PC-9 (cell line): Measurements from ENCODE around the gene HDAC7. TPM values are rescaled to one million over a fixed set of nuclear protein-coding genes. Genes with fewer than 3 reads are reported as not detected.
A peak's percentile ranks its signal among the peaks of the same experiment; 100 is the strongest.

ENCODE experiments used
- BruUV-seq: library from RNA; stranded (reverse); fragments of 400-500 nt; replicated peaks from 2 replicates; lab custom pipeline; 2021; lab: Mats Ljungman, UMichigan
- CTCF ChIA-PET: fragments of 300-600 bp; sonication (Branson Sonifier 250); formaldehyde crosslinking; loops from one replicate; lab custom pipeline; 2022; ENCODE audit warnings: antibody characterized with exemption; lab: Charles Lee
- POLR2A ChIA-PET: fragments of 300-600 bp; sonication (Branson Sonifier 250); formaldehyde crosslinking; loops from one replicate; lab custom pipeline; 2022; ENCODE audit warnings: antibody characterized with exemption; ENCODE audit not compliant: unreplicated experiment; lab: Charles Lee
- DNase-seq, 2 experiments: peaks; one replicate each; pipeline versions ENCODE4 v3.0.0 to v3.0.0-alpha.2; 2015 to 2022; ENCODE audit warnings: mixed read lengths in 1 of 2
- H2AFZ ChIP-seq: fragments of 200-600 bp; sonication (generic); 2 replicates; pipeline ENCODE4 v1.8.1; 2017; ENCODE audit warnings: antibody characterized with exemption
- H3F3A ChIP-seq: fragments of 200-600 bp; sonication (generic); 2 replicates; pipeline ENCODE4 v1.8.1; 2017; ENCODE audit warnings: antibody characterized with exemption, mild to moderate bottlenecking, low read depth; ENCODE audit not compliant: insufficient read depth
- H3K27ac ChIP-seq: fragments of 200-600 bp; sonication (generic); 2 replicates; pipeline ENCODE4 v1.6.1; 2016; ENCODE audit warnings: mixed run types
- H3K27me3 ChIP-seq: fragments of 200-600 bp; sonication (generic); 2 replicates; pipeline ENCODE4 v1.6.1; 2016; ENCODE audit warnings: low read depth, mixed run types; ENCODE audit not compliant: insufficient read depth
- H3K36me3 ChIP-seq: fragments of 200-600 bp; sonication (generic); 2 replicates; pipeline ENCODE4 v1.6.1; 2016; ENCODE audit warnings: low read depth, mixed run types
- H3K4me1 ChIP-seq: fragments of 200-600 bp; sonication (generic); replicated peaks from 2 replicates; pipeline ENCODE4 v1.6.1; 2016; ENCODE audit warnings: mixed run types; ENCODE audit not compliant: insufficient read depth
- H3K4me2 ChIP-seq: fragments of 200-600 bp; sonication (generic); 2 replicates; pipeline ENCODE4 v1.6.1; 2017; ENCODE audit warnings: mixed run types
- H3K4me3 ChIP-seq: fragments of 200-600 bp; sonication (generic); 2 replicates; pipeline ENCODE4 v1.6.1; 2016; ENCODE audit warnings: mixed run types
- H3K79me2 ChIP-seq: fragments of 200-600 bp; sonication (generic); 2 replicates; pipeline ENCODE4 v1.6.1; 2017; ENCODE audit warnings: low read depth, mixed run types
- H3K9me2 ChIP-seq: fragments of 200-600 bp; sonication (generic); 2 replicates; pipeline ENCODE4 v1.8.1; 2017; ENCODE audit warnings: mild to moderate bottlenecking; ENCODE audit not compliant: insufficient read depth
- H3K9me3 ChIP-seq: fragments of 200-600 bp; sonication (generic); 2 replicates; pipeline ENCODE4 v1.8.1; 2016; ENCODE audit warnings: low read depth; ENCODE audit not compliant: insufficient read depth
- H4K20me1 ChIP-seq: fragments of 200-600 bp; sonication (generic); 2 replicates; pipeline ENCODE4 v1.8.1; 2017; ENCODE audit not compliant: insufficient read depth
- EZH2 ChIP-seq: fragments of 200-600 bp; sonication (generic); IDR thresholded peaks from 2 replicates; pipeline ENCODE4 v1.8.0; 2017; ENCODE audit warnings: antibody characterized with exemption, low read depth
- intact Hi-C: fragments of 100-400 bp; cut with micrococcal nuclease; formaldehyde crosslinking; loops from one replicate; pipeline ENCODE4 v1.10.0; 2022; ENCODE audit not compliant: unreplicated experiment
- total RNA-seq: library from RNA; stranded (reverse); gene quantifications from 2 replicates; pipeline ENCODE4 v1.2.3, GENCODE V29; 2021
- TF ChIP-seq, protein P1 (sequence below): fragments of 200-600 bp; sonication (generic); conservative IDR thresholded peaks from 2 replicates; pipeline ENCODE4 v1.6.1; 2017; ENCODE audit warnings: mixed run types, antibody characterized with exemption, mild to moderate bottlenecking, moderate library complexity

Gene HDAC7
- total RNA-seq, 1 experiment from 2014 or later: 106 TPM

DNA sequence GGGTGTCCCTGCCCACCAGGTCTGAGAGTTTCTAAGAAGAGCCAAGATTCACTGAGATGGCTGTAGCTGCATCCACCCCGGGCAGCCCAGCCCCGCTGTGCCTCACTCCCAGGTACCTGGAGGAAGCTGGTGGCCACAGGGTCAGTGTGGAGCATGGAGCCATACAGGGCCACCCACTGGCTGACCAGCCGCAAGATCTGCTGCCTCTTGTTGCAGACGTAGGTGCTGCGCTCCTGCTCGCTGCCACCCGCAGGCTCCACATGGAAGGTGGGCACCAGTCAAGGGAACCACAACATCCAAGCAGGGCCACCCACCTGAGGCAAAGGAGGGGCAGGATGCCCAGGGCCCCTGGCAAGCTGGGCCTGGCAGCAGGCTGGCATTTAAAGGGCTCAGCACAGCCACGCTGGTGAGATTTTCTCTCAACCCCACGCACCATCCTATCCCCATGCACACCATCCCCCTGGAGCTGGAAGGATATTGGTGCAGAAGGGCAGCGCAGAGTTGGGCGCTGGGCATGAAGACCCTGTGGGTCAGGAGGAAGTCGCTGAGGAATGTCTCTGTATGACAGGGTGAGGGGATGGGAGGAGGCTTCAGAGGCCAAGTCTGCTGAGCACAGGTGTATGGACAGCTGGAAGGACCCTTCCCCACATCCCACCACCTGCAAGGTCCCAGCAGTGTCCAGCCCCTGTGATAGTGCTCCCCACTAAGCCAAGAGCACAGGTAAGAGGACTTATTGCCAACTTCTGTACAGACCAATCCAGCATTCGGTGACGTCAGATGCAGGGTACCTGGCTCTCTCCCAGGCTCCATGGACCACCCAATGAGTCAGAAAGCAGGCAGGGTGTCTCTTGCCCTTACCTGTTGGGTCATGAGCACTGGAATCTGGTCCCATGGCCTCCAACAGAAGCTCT is 71.9 kb downstream of the HDAC7 start:
- no peak overlapping the region for H2AFZ ChIP-seq
- no peaks in the 10 kb centered on the region for H3K27me3 ChIP-seq
- no peaks in the 10 kb centered on the region for H3K36me3 ChIP-seq
- DNase-seq: no peak
- CTCF ChIA-PET: no interaction called here
- H3K9me3 ChIP-seq: no peaks in the 10 kb centered on the region
- no peak overlapping the region for H3K27ac ChIP-seq
- POLR2A ChIA-PET: no interaction called here
- no peaks in the 10 kb centered on the region for H3K9me2 ChIP-seq
- H3K4me1 ChIP-seq: peaks cover 28% of the 10 kb centered on the region
- no peak for TF ChIP-seq EZH2
- TF ChIP-seq, protein P1, sequence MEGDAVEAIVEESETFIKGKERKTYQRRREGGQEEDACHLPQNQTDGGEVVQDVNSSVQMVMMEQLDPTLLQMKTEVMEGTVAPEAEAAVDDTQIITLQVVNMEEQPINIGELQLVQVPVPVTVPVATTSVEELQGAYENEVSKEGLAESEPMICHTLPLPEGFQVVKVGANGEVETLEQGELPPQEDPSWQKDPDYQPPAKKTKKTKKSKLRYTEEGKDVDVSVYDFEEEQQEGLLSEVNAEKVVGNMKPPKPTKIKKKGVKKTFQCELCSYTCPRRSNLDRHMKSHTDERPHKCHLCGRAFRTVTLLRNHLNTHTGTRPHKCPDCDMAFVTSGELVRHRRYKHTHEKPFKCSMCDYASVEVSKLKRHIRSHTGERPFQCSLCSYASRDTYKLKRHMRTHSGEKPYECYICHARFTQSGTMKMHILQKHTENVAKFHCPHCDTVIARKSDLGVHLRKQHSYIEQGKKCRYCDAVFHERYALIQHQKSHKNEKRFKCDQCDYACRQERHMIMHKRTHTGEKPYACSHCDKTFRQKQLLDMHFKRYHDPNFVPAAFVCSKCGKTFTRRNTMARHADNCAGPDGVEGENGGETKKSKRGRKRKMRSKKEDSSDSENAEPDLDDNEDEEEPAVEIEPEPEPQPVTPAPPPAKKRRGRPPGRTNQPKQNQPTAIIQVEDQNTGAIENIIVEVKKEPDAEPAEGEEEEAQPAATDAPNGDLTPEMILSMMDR: no peak
- intact Hi-C loops: no loop called here
- no peaks in the 10 kb centered on the region for H3K79me2 ChIP-seq
- no peak overlapping the region for H3K4me2 ChIP-seq
- BruUV-seq: no TSS peak
- no peaks in the 10 kb centered on the region for H4K20me1 ChIP-seq
- H3K4me3 ChIP-seq: no peak overlapping the region
- peaks cover 25% of the 10 kb centered on the region for H3F3A ChIP-seq

DNA sequence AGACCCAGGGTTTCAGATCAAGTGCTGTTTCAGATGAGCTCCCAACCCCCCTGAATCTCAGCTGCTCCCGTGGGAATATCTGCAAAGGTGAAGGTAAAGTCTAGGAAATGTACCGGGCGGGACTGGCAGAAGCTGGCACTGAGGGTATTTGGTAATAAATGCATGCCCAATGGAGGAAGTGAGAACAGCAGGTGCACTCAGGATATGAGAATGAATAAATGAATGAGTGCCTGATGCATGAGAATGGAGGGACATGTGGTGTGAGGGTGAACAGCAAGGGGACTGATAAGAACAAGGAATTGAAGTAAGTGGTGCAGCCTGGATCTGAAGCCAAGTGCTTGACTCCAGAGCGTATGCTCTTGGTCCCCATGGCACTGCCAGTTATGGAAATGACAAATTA is 72.6 kb downstream of the HDAC7 start:
- H3K27me3 ChIP-seq: no peaks in the 10 kb centered on the region
- H3K4me3 ChIP-seq: no peak overlapping the region
- no peaks in the 10 kb centered on the region for H3K36me3 ChIP-seq
- peaks cover 18% of the 10 kb centered on the region for H3F3A ChIP-seq
- peaks cover 21% of the 10 kb centered on the region for H3K4me1 ChIP-seq
- no TSS peak for BruUV-seq
- no peak overlapping the region for H3K27ac ChIP-seq
- CTCF ChIA-PET: no interaction called here
- intact Hi-C loops: no loop called here
- no peak overlapping the region for H3K4me2 ChIP-seq
- no peak overlapping the region for H2AFZ ChIP-seq
- H4K20me1 ChIP-seq: no peaks in the 10 kb centered on the region
- no peaks in the 10 kb centered on the region for H3K9me3 ChIP-seq
- TF ChIP-seq, protein P1: no peak
- no peak for TF ChIP-seq EZH2
- DNase-seq: peak in 1 of 2 experiments; percentile 40
- no peaks in the 10 kb centered on the region for H3K79me2 ChIP-seq
- POLR2A ChIA-PET: no interaction called here
- no peaks in the 10 kb centered on the region for H3K9me2 ChIP-seq

DNA sequence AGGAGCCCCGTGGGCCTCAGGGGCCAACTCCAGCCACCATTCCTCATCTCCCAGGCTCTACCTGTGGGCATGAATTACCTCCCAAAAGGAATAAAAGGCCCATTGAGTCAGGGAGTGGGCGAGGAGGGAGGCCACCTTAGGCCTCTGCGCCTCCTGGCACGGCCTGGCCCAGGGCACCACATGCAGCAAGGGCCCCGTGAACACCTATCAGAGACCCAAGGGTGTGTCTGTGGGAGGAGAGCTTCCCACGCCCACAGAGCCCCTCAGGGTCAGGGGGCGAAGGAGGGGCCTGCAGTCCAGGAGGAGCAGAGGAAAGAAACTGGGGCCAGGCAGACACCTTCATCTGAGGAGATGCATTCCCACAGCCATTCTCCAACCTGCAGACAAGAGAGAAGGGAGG is 73.2 kb downstream of the HDAC7 start:
- Histone ChIP-seq H3K79me2 (no peaks in the 10 kb centered on the region), H2AFZ (no peak overlapping the region), H3K4me3 (no peak overlapping the region), H3K9me2 (no peaks in the 10 kb centered on the region), H3K27me3 (no peaks in the 10 kb centered on the region), H3K4me2 (no peak overlapping the region), H3K27ac (no peak overlapping the region), H3F3A (peaks cover 17% of the 10 kb centered on the region), H3K36me3 (no peaks in the 10 kb centered on the region), H4K20me1 (no peaks in the 10 kb centered on the region), H3K9me3 (no peaks in the 10 kb centered on the region), H3K4me1 (peaks cover 19% of the 10 kb centered on the region)
- intact Hi-C loops: no loop called here
- BruUV-seq: no TSS peak
- DNase-seq: no peak
- TF ChIP-seq, protein P1: no peak
- ChIA-PET POLR2A (no interaction called here), CTCF (no interaction called here)
